Transverse colon (tissue), 3 donors: ENCODE data around the gene BCL7C.

Experiments
- POLR2A ChIP-seq: fragments of 450-650 bp; IDR thresholded peaks from one replicate; pipeline ENCODE4 v1.6.1; 2016; ENCODE audit warnings: antibody characterized with exemption, mild to moderate bottlenecking, moderate library complexity
- TF ChIP-seq, protein P1 (sequence below), 5 experiments: fragments of 200-600 bp in 3 of 5; fragments of 450-650 bp in 2 of 5; sonication (generic) in 3 of 5; IDR thresholded peaks; 1 replicate in 2 of 5; 2 replicates in 3 of 5; pipeline ENCODE4 v1.5.1; 2016 to 2017; ENCODE audit warnings: antibody characterized with exemption in 5 of 5, inconsistent platforms in 3 of 5, mild to moderate bottlenecking in 2 of 5, moderate library complexity in 1 of 5

DNA sequence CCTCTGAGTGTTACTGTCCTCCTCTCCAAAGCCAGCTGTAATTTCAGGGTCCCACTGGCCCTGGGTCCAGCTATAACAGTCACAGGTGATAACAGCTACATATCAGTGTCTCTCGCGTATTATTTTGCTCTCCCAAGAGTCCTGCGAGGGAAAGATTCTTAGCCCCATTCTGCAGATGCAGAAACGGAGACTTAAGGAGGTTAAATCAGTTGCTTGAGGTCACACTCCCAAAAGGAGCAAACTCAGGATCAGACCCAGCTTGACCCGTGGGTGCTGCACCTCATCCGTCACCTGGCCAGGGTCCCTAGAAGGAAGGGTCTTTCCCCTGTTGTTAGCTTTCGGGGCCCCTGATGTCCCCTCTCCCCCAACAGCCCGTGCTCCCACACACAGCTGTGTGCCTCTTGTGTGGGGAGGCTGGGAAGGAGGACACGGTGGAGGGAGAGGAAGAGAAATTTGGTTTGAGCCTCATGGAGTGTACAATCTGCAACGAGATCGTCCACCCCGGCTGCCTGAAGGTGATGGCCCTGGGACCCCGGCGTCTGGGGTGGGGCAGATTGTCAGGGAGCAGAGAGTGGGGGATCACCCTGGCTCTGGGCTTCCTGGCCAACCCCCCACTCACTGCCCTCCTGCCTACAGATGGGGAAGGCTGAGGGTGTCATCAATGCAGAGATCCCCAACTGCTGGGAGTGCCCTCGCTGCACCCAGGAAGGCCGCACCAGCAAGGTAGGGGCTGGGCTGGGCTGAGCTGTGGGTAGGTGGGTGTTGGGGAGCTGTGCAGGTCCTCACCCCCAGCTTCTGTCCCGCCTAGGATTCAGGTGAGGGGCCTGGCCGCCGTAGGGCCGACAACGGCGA is 33.3 kb upstream of the BCL7C start:
- TF ChIP-seq, protein P1, sequence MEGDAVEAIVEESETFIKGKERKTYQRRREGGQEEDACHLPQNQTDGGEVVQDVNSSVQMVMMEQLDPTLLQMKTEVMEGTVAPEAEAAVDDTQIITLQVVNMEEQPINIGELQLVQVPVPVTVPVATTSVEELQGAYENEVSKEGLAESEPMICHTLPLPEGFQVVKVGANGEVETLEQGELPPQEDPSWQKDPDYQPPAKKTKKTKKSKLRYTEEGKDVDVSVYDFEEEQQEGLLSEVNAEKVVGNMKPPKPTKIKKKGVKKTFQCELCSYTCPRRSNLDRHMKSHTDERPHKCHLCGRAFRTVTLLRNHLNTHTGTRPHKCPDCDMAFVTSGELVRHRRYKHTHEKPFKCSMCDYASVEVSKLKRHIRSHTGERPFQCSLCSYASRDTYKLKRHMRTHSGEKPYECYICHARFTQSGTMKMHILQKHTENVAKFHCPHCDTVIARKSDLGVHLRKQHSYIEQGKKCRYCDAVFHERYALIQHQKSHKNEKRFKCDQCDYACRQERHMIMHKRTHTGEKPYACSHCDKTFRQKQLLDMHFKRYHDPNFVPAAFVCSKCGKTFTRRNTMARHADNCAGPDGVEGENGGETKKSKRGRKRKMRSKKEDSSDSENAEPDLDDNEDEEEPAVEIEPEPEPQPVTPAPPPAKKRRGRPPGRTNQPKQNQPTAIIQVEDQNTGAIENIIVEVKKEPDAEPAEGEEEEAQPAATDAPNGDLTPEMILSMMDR (IDR thresholded peaks at IDR 0.05): no peak
- TF ChIP-seq POLR2A: no peak
